22Rv1 (cell line): ENCODE data around the gene ZC3H11A.

Source experiments
- H3K27ac ChIP-seq: fragments of 450-650 bp; 2 replicates; pipeline ENCODE4 v1.5.1; 2017
- CTCF ChIP-seq: fragments of 450-650 bp; IDR thresholded peaks from 2 replicates; pipeline ENCODE4 v1.5.1; 2017; ENCODE audit warnings: mild to moderate bottlenecking
- ZFX ChIP-seq: fragments of 450-650 bp; IDR thresholded peaks from 2 replicates; pipeline ENCODE4 v1.6.1; 2017; ENCODE audit warnings: antibody characterized with exemption, borderline replicate concordance

ZC3H11A gene

GRCh38 chr1:203799157-203799556 is 3.7 kb downstream of the ZC3H11A start:
- H3K27ac ChIP-seq = no peak overlapping the region
- no peak for TF ChIP-seq CTCF
- no peak for TF ChIP-seq ZFX

GRCh38 chr1:203799971-203800370 is 4.5 kb downstream of the ZC3H11A start:
- no peak overlapping the region for H3K27ac ChIP-seq
- TF ChIP-seq CTCF (no peak), ZFX (no peak)

GRCh38 chr1:203805689-203806088 is 10.3 kb downstream of the ZC3H11A start:
- no peak for TF ChIP-seq ZFX
- no peak for TF ChIP-seq CTCF
- H3K27ac ChIP-seq = no peak overlapping the region

GRCh38 chr1:203807196-203807595 is 11.8 kb downstream of the ZC3H11A start:
- TF ChIP-seq ZFX = no peak
- no peak overlapping the region for H3K27ac ChIP-seq

GRCh38 chr1:203813581-203814341 is 18.3 kb downstream of the ZC3H11A start:
- no peak for TF ChIP-seq ZFX
- no peak for TF ChIP-seq CTCF
- no peak overlapping the region for H3K27ac ChIP-seq

GRCh38 chr1:203818399-203818798 is 23.0 kb downstream of the ZC3H11A start:
- no peak for TF ChIP-seq ZFX
- TF ChIP-seq CTCF = no peak
- no peak overlapping the region for H3K27ac ChIP-seq

- TF ChIP-seq CTCF (no peak), ZFX (no peak)
- no peak overlapping the region for H3K27ac ChIP-seq
Observed at GRCh38 chr1:203823306-203823705, 27.9 kb downstream of the ZC3H11A start.

GRCh38 chr1:203826175-203826574 is 30.8 kb downstream of the ZC3H11A start:
- no peak for TF ChIP-seq ZFX
- no peak for TF ChIP-seq CTCF
- H3K27ac ChIP-seq = no peak overlapping the region
